GM12891 (cell line): ENCODE data around the gene TMEM38A.
"Not testable (repeated sequence)": the region's sequence is repeated elsewhere in the genome, so short reads cannot be mapped to it uniquely, and the experiment has no call there.

ENCODE experiments used
- POLR2A ChIP-seq: IDR thresholded peaks from 2 replicates; pipeline ENCODE4 v1.6.1; 2011; ENCODE audit warnings: low read depth, low read length, control low read depth
- POLR2AphosphoS5 ChIP-seq: IDR thresholded peaks from 2 replicates; pipeline ENCODE4 v1.6.1; 2011; ENCODE audit warnings: low read depth, low read length, control low read depth

GRCh38 chr19:16668702-16669101 lies 7.8 kb downstream of the TMEM38A start:
- TF ChIP-seq POLR2AphosphoS5, POLR2A: not testable (repeated sequence)
